GM19351 (cell line): ENCODE data around the gene STX10.
"Not testable (repeated sequence)": the region's sequence is repeated elsewhere in the genome, so short reads cannot be mapped to it uniquely, and the experiment has no call there.

ENCODE experiments used
- ATAC-seq: cut with Tn5 transposase; IDR thresholded peaks from one replicate; pipeline ENCODE4 v1.9.1; 2021; ENCODE audit warnings: mild to moderate bottlenecking, moderate library complexity; ENCODE audit not compliant: unreplicated experiment

The STX10 gene

GRCh38 chr19:13165162-13165997, 15.2 kb upstream of the STX10 start:
- ATAC-seq = no peak

GRCh38 chr19:13164343-13165161, 14.4 kb upstream of the STX10 start:
- no peak for ATAC-seq

GRCh38 chr19:13163609-13164342, 13.6 kb upstream of the STX10 start:
- no peak for ATAC-seq

- no peak for ATAC-seq
Measured at GRCh38 chr19:13162724-13163608, 12.8 kb upstream of the STX10 start.

- no peak for ATAC-seq
Measured at GRCh38 chr19:13160557-13160956, 10.4 kb upstream of the STX10 start.

- no peak for ATAC-seq
Measured at GRCh38 chr19:13159713-13160112, 9.5 kb upstream of the STX10 start.

GRCh38 chr19:13155472-13156359, 5.5 kb upstream of the STX10 start:
- no peak for ATAC-seq

GRCh38 chr19:13154911-13155471, 4.8 kb upstream of the STX10 start:
- ATAC-seq = no peak

GRCh38 chr19:13154241-13154778, 4.1 kb upstream of the STX10 start:
- no peak for ATAC-seq

GRCh38 chr19:13153569-13154240, 3.5 kb upstream of the STX10 start:
- no peak for ATAC-seq

GRCh38 chr19:13152974-13153568, 2.9 kb upstream of the STX10 start:
- peak; percentile 36 for ATAC-seq

GRCh38 chr19:13152356-13152973, 2.3 kb upstream of the STX10 start:
- peak; percentile 3 for ATAC-seq

GRCh38 chr19:13151605-13152355, 1.6 kb upstream of the STX10 start:
- ATAC-seq = peak; percentile 41

- ATAC-seq = no peak
Measured at GRCh38 chr19:13150931-13151604, 893 bp upstream of the STX10 start.

GRCh38 chr19:13149628-13150186, 468 bp downstream of the STX10 start:
- ATAC-seq = no peak

- not testable (repeated sequence) for ATAC-seq
Measured at GRCh38 chr19:13149173-13149627, 975 bp downstream of the STX10 start.
